B cell (primary cell): ENCODE measurements around the gene RPS23. TPM values are rescaled to one million over a fixed set of nuclear protein-coding genes. Genes with fewer than 3 reads are reported as not detected.

Experiments used
- ATAC-seq: fragments of 200-7000 bp; cut with Tn5 transposase; one replicate; pipeline ENCODE4 v1.10.0; 2021; ENCODE audit warnings: low read depth, mild to moderate bottlenecking, moderate number of reproducible peaks, moderate library complexity
- CTCF ChIA-PET: fragments of 350-600 bp; sonication (Branson Sonifier 250); formaldehyde crosslinking; loops from one replicate; lab custom pipeline; 2021; ENCODE audit warnings: antibody characterized with exemption, inconsistent platforms; lab: Charles Lee
- POLR2A ChIA-PET: fragments of 350-600 bp; sonication (Branson Sonifier 250); formaldehyde crosslinking; loops from one replicate; lab custom pipeline; 2021; ENCODE audit warnings: antibody characterized with exemption; lab: Charles Lee
- DNase-seq: peaks from one replicate; pipeline ENCODE4 v3.0.0; 2013
- H2AFZ ChIP-seq: 2 replicates; pipeline ENCODE4 v1.6.1; 2012; ENCODE audit warnings: mild to moderate bottlenecking, low read depth, low read length; ENCODE audit not compliant: insufficient read depth, poor library complexity, severe bottlenecking
- H3K27ac ChIP-seq, 2 donors: 1 replicate in 1 of 2; 2 replicates in 1 of 2; pipeline ENCODE4 v1.5.1; 2012 to 2013; ENCODE audit warnings: low read length in 2 of 2, mild to moderate bottlenecking in 2 of 2, moderate library complexity in 1 of 2
- H3K27me3 ChIP-seq, 4 experiments: fragments of 200-600 bp in 1 of 4; sonication (generic) in 1 of 4; replicated peaks in 1 of 4; 1 replicate in 2 of 4; 2 replicates in 2 of 4; pipeline versions ENCODE4 v1.6.1 to v1.7.0; 2013 to 2016; ENCODE audit warnings: low read length in 3 of 4, mild to moderate bottlenecking in 2 of 4, mixed read lengths in 1 of 4, moderate library complexity in 1 of 4; ENCODE audit not compliant: insufficient read depth in 4 of 4, control insufficient read depth in 3 of 4; ENCODE audit errors: control extremely low read depth in 1 of 4
- H3K36me3 ChIP-seq, 2 experiments: replicated peaks in 1 of 2; 1 replicate in 1 of 2; 2 replicates in 1 of 2; pipeline versions ENCODE4 v1.6.1 to v1.7.1; 2013; ENCODE audit warnings: low read length in 1 of 2; ENCODE audit not compliant: insufficient read depth in 2 of 2, control insufficient read depth in 1 of 2; ENCODE audit errors: control extremely low read depth in 1 of 2, extremely low read depth in 1 of 2
- H3K4me1 ChIP-seq, 2 donors: fragments of 200-600 bp in 1 of 2; sonication (generic) in 1 of 2; 1 replicate in 1 of 2; 2 replicates in 1 of 2; pipeline versions ENCODE4 v1.5.1 to v1.6.1; 2013 to 2017; ENCODE audit warnings: low read length in 2 of 2; ENCODE audit not compliant: control insufficient read depth in 2 of 2, insufficient read depth in 2 of 2
- H3K4me2 ChIP-seq: replicated peaks from 2 replicates; pipeline ENCODE3; 2012; ENCODE audit warnings: mild to moderate bottlenecking, low read depth, low read length; ENCODE audit not compliant: poor library complexity, severe bottlenecking
- H3K4me3 ChIP-seq, 5 experiments: fragments of 200-600 bp in 1 of 5; sonication (generic) in 1 of 5; 1 replicate in 3 of 5; 2 replicates in 2 of 5; pipeline versions ENCODE4 v1.5.1 to v1.7.0; 2011 to 2016; ENCODE audit warnings: low read length in 4 of 5, mild to moderate bottlenecking in 4 of 5, low read depth in 2 of 5, control low read depth in 1 of 5, moderate library complexity in 1 of 5; ENCODE audit not compliant: insufficient read depth in 1 of 5; ENCODE audit errors: control extremely low read depth in 1 of 5, extremely low read depth in 1 of 5
- H3K79me2 ChIP-seq: fragments of 200-600 bp; sonication (generic); one replicate; pipeline ENCODE4 v1.6.0; 2016; ENCODE audit warnings: low read length; ENCODE audit not compliant: control insufficient read depth, insufficient read depth
- H3K9ac ChIP-seq: fragments of 200-600 bp; sonication (generic); 2 replicates; pipeline ENCODE4 v1.6.1; 2017; ENCODE audit warnings: mild to moderate bottlenecking, low read length, moderate library complexity
- H3K9me3 ChIP-seq, 3 donors: one replicate each; pipeline versions ENCODE4 v1.6.1 to v1.7.1; 2013; ENCODE audit warnings: low read length in 2 of 3; ENCODE audit not compliant: control insufficient read depth in 2 of 3, insufficient read depth in 1 of 3; ENCODE audit errors: control extremely low read depth in 1 of 3
- H4K20me1 ChIP-seq: 2 replicates; pipeline ENCODE4 v1.6.0; 2012; ENCODE audit warnings: mild to moderate bottlenecking, low read length; ENCODE audit not compliant: insufficient read depth, control insufficient read depth, poor library complexity, severe bottlenecking
- H3K27ac Mint-ChIP-seq: one replicate; pipeline ENCODE4 v1.8.0; 2021; ENCODE audit warnings: mixed read lengths
- H3K27me3 Mint-ChIP-seq: one replicate; pipeline ENCODE4 v1.8.0; 2021; ENCODE audit warnings: mixed read lengths
- H3K4me1 Mint-ChIP-seq: one replicate; pipeline ENCODE4 v1.8.0; 2021; ENCODE audit warnings: mixed read lengths
- H3K4me3 Mint-ChIP-seq: one replicate; pipeline ENCODE4 v1.8.0; 2021; ENCODE audit warnings: mixed read lengths
- H3K9me3 Mint-ChIP-seq: one replicate; pipeline ENCODE4 v1.8.0; 2022; ENCODE audit warnings: mixed read lengths; ENCODE audit not compliant: insufficient read depth
- CTCF ChIP-seq: fragments of 200-600 bp; IDR thresholded peaks from one replicate; pipeline ENCODE4 v1.8.0; 2022; ENCODE audit warnings: antibody characterized with exemption, mild to moderate bottlenecking
- EZH2 ChIP-seq: IDR thresholded peaks from 2 replicates; pipeline ENCODE4 v1.6.1; 2012; ENCODE audit warnings: borderline replicate concordance, low read depth, mild to moderate bottlenecking, moderate library complexity, low read length; ENCODE audit not compliant: insufficient read depth, poor library complexity, severe bottlenecking
- WGBS: methylation state at CpG from one replicate; pipeline ENCODE4 v1.1.5; 2013; ENCODE audit warnings: missing lambda C conversion rate; ENCODE audit not compliant: insufficient coverage; 5-methylcytosine and 5-hydroxymethylcytosine counted together
- intact Hi-C: fragments of 100-400 bp; cut with micrococcal nuclease; formaldehyde crosslinking; loops from one replicate; pipeline ENCODE4 v1.10.0; 2022
- polyA plus RNA-seq: library from polyadenylated mRNA; depleted of rRNA; stranded (reverse); fragments of >200 nt; gene quantifications from 2 replicates; pipeline ENCODE4 v1.2.3, GENCODE V29; 2012
- total RNA-seq, 2 donors: library from RNA; stranded (reverse); fragments of 120-200 nt in 1 of 2; gene quantifications; 1 replicate in 1 of 2; 2 replicates in 1 of 2; pipeline versions ENCODE4 v1.2.3 to v1.2.4, GENCODE V29; 2013 to 2022

The RPS23 gene
- total and polyA plus RNA-seq, 2 donors (not counting 1 experiment from before 2014, with no cell fraction given) = 3,420 to 9,595 TPM

GRCh38 chr5:82234885-82235284 lies 43.3 kb downstream of the RPS23 start:
- H3K9me3 Mint-ChIP-seq = no peaks in the 10 kb centered on the region
- H3K4me3 Mint-ChIP-seq = no peak overlapping the region
- TF ChIP-seq EZH2 (no peak), CTCF (no peak)
- Histone ChIP-seq H3K27ac (no peak overlapping the region), H3K4me2 (no peak overlapping the region), H3K9ac (no peak overlapping the region), H3K9me3 (no peaks in the 10 kb centered on the region), H3K79me2 (no peaks in the 10 kb centered on the region), H3K4me3 (no peak overlapping the region), H3K4me1 (no peaks in the 10 kb centered on the region), H2AFZ (no peak overlapping the region), H4K20me1 (no peaks in the 10 kb centered on the region), H3K27me3 (no peaks in the 10 kb centered on the region), H3K36me3 (no peaks in the 10 kb centered on the region)
- ChIA-PET CTCF (interaction anchor here (2.0 kb wide), 1 partner anchor 9 kb away, joined by 6 read pairs; no protein-coding TSS in a partner anchor), POLR2A (no interaction called here)
- no peak for ATAC-seq
- 89% methylated on average over 2 of the region's 5 CpGs for WGBS
- H3K27ac Mint-ChIP-seq = no peak overlapping the region
- H3K27me3 Mint-ChIP-seq = no peaks in the 10 kb centered on the region
- intact Hi-C loops = no loop called here
- no peak for DNase-seq
- H3K4me1 Mint-ChIP-seq = no peaks in the 10 kb centered on the region

GRCh38 chr5:82225525-82226172 lies 52.5 kb downstream of the RPS23 start:
- POLR2A ChIA-PET = no interaction called here
- peak overlapping the region; percentile 11 for H2AFZ ChIP-seq

More at GRCh38 chr5:82225525-82226172, 52.5 kb downstream of the RPS23 start:
- Mint-ChIP-seq H3K9me3 (no peaks in the 10 kb centered on the region), H3K4me1 (peaks cover 4% of the 10 kb centered on the region), H3K27me3 (no peaks in the 10 kb centered on the region), H3K27ac (no peak overlapping the region), H3K4me3 (no peak overlapping the region)
- no peak overlapping the region for H3K4me2 ChIP-seq
- CTCF ChIA-PET = interaction anchor here (0.5 to 3.3 kb wide), 26 partner anchors 9 to 800 kb away, joined by 3 to 83 read pairs (median 4); no protein-coding TSS in a partner anchor
- 39% methylated on average over 3 of the region's 7 CpGs for WGBS
- DNase-seq = peak; percentile 77
- no peaks in the 10 kb centered on the region for H3K9me3 ChIP-seq
- no peaks in the 10 kb centered on the region for H3K79me2 ChIP-seq
- no peak for TF ChIP-seq EZH2
- peak; percentile 96 for TF ChIP-seq CTCF
- H4K20me1 ChIP-seq = no peaks in the 10 kb centered on the region
- H3K9ac ChIP-seq = no peak overlapping the region
- peak; percentile 73 for ATAC-seq
- no peaks in the 10 kb centered on the region for H3K27me3 ChIP-seq
- no peak overlapping the region for H3K4me3 ChIP-seq
- intact Hi-C loops = loop anchor here (1.0 to 5.0 kb wide), 5 partner anchors 51 to 800 kb away; partner anchors contain the start of gene SSBP2
- peaks cover 2 to 4% of the 10 kb centered on the region in 2 donors for H3K4me1 ChIP-seq
- H3K27ac ChIP-seq = no peak overlapping the region
- no peaks in the 10 kb centered on the region for H3K36me3 ChIP-seq
